HL-60 (cell line): ENCODE data around the gene KLHL36.

Source experiments
- DNase-seq, 2 experiments: peaks; one replicate each; pipeline ENCODE4 v3.0.0-alpha.2; 2010 to 2020; ENCODE audit warnings: low read depth in 1 of 2, low spot score in 1 of 2
- H3K27ac ChIP-seq: fragments of 250-450 bp; sonication (Bioruptor Pico); replicated peaks from 2 replicates; pipeline ENCODE4 v1.5.1; 2020; ENCODE audit warnings: mild to moderate bottlenecking, moderate library complexity
- H3K27me3 ChIP-seq: fragments of 250-450 bp; sonication (Bioruptor Pico); 2 replicates; pipeline ENCODE4 v1.5.1; 2021; ENCODE audit warnings: mild to moderate bottlenecking, moderate library complexity; ENCODE audit not compliant: insufficient read depth, poor library complexity, severe bottlenecking
- H3K4me3 ChIP-seq: replicated peaks from 2 replicates; pipeline ENCODE4 v1.5.1; 2011; ENCODE audit warnings: mild to moderate bottlenecking, control low read depth, low read length; ENCODE audit not compliant: insufficient read depth
- GABPA ChIP-seq: IDR thresholded peaks from 2 replicates; pipeline ENCODE4 v1.6.1; 2012; ENCODE audit warnings: low read depth
- POLR2AphosphoS5 ChIP-seq: IDR thresholded peaks from 2 replicates; pipeline ENCODE4 v1.6.1; 2012; ENCODE audit warnings: low read depth
- SPI1 ChIP-seq: IDR thresholded peaks from 2 replicates; pipeline ENCODE4 v1.6.1; 2012; ENCODE audit warnings: low read depth, mild to moderate bottlenecking, borderline replicate concordance
- TF ChIP-seq, protein P1 (sequence below): IDR thresholded peaks from 2 replicates; pipeline ENCODE4 v1.6.1; 2012; ENCODE audit warnings: low read depth; ENCODE audit not compliant: insufficient replicate concordance
- TF ChIP-seq, protein P2 (sequence below): IDR thresholded peaks from one replicate; pipeline ENCODE4 v1.5.1; 2011; ENCODE audit warnings: low read length, control low read depth, inconsistent platforms; ENCODE audit not compliant: insufficient read depth

The KLHL36 gene

DNA sequence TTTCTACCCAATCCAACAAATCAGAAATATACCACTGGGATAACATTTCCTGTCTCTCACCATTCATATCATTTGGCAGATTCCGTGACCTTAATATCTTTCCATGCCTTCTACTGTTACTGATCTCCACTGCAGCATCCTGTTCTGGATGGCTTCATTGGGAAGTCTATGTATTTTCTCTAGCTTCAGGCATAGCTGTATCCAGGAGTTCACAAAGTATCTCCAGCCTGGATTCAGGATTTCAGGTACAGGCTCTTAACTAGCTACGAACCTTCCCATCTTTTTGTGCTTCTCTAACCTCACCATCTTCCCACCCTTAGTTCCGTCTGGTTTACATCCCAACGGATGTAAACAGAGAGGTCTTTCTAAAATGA, 36.3 kb downstream of the KLHL36 start:
- H3K27ac ChIP-seq: no peak overlapping the region
- TF ChIP-seq GABPA (no peak), SPI1 (no peak), POLR2AphosphoS5 (no peak)
- TF ChIP-seq, protein P1, sequence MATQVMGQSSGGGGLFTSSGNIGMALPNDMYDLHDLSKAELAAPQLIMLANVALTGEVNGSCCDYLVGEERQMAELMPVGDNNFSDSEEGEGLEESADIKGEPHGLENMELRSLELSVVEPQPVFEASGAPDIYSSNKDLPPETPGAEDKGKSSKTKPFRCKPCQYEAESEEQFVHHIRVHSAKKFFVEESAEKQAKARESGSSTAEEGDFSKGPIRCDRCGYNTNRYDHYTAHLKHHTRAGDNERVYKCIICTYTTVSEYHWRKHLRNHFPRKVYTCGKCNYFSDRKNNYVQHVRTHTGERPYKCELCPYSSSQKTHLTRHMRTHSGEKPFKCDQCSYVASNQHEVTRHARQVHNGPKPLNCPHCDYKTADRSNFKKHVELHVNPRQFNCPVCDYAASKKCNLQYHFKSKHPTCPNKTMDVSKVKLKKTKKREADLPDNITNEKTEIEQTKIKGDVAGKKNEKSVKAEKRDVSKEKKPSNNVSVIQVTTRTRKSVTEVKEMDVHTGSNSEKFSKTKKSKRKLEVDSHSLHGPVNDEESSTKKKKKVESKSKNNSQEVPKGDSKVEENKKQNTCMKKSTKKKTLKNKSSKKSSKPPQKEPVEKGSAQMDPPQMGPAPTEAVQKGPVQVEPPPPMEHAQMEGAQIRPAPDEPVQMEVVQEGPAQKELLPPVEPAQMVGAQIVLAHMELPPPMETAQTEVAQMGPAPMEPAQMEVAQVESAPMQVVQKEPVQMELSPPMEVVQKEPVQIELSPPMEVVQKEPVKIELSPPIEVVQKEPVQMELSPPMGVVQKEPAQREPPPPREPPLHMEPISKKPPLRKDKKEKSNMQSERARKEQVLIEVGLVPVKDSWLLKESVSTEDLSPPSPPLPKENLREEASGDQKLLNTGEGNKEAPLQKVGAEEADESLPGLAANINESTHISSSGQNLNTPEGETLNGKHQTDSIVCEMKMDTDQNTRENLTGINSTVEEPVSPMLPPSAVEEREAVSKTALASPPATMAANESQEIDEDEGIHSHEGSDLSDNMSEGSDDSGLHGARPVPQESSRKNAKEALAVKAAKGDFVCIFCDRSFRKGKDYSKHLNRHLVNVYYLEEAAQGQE: no peak
- TF ChIP-seq, protein P2, sequence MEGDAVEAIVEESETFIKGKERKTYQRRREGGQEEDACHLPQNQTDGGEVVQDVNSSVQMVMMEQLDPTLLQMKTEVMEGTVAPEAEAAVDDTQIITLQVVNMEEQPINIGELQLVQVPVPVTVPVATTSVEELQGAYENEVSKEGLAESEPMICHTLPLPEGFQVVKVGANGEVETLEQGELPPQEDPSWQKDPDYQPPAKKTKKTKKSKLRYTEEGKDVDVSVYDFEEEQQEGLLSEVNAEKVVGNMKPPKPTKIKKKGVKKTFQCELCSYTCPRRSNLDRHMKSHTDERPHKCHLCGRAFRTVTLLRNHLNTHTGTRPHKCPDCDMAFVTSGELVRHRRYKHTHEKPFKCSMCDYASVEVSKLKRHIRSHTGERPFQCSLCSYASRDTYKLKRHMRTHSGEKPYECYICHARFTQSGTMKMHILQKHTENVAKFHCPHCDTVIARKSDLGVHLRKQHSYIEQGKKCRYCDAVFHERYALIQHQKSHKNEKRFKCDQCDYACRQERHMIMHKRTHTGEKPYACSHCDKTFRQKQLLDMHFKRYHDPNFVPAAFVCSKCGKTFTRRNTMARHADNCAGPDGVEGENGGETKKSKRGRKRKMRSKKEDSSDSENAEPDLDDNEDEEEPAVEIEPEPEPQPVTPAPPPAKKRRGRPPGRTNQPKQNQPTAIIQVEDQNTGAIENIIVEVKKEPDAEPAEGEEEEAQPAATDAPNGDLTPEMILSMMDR: no peak
- no peaks in the 10 kb centered on the region for H3K27me3 ChIP-seq
- DNase-seq: no peak
- no peak overlapping the region for H3K4me3 ChIP-seq

DNA sequence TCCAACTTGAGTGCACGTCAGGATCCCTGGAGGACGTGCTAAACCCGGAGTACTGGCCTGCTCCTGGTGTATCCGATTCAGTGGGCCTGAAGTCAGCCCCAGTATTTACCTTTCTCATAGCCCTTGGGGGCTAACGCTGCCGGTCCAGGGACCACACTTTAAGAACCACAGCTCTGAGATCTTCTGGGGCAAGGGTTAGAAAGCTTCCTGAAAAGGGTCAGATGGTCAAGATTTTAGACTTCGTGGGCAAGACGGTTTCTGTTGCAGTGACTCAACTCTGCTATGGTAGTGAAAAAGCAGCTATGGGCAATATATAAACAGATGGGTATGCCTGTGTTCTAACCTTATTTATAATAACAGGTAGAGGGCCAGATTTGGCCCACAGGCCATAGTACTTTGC, 36.9 kb downstream of the KLHL36 start:
- H3K4me3 ChIP-seq: no peak overlapping the region
- no peak for DNase-seq
- no peaks in the 10 kb centered on the region for H3K27me3 ChIP-seq
- H3K27ac ChIP-seq: no peak overlapping the region
- no peak for TF ChIP-seq GABPA
- no peak for TF ChIP-seq POLR2AphosphoS5
- TF ChIP-seq, protein P1: no peak
- no peak for TF ChIP-seq SPI1
- TF ChIP-seq, protein P2: no peak

DNA sequence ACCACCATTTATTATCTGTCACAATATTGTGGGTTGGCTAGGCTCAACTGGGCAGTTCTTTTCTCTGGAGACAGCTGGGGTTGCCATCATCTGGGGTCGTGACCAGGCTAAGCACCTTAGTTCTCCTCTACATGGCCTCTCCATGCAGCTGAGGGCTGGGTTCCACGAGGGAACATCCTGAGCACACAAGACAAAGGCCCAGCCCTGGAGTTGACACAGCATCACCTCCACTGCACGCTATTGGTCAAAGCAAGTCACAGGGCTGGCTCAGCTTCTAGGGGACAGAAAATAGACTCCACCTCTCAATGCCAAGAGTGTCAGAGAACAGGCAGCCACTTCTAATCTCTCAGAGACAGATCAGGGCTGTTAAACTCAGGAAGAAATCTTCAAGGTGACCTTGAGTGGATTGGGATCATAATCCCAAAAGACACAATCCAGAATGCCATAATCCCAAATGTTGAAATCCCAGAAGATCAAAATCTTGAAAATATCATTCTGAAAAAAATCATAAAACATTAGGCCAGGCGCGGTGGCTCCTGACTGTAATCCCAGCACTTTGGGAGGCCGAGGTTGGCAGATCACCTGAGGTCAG, 38.5 kb downstream of the KLHL36 start:
- H3K27ac ChIP-seq: no peak overlapping the region
- no peak for DNase-seq
- H3K27me3 ChIP-seq: no peaks in the 10 kb centered on the region
- H3K4me3 ChIP-seq: no peak overlapping the region
- TF ChIP-seq GABPA: no peak
- no peak for TF ChIP-seq POLR2AphosphoS5
- TF ChIP-seq, protein P2: no peak
- no peak for TF ChIP-seq SPI1
- TF ChIP-seq, protein P1: no peak
